K562 (cell line): Measurements from ENCODE around the gene PRSS38.

Source experiments
- BCL6 ChIP-seq: fragments of 250-450 bp; sonication (Bioruptor Pico); IDR thresholded peaks from 2 replicates; pipeline ENCODE4 v1.4.0; 2020
- BHLHE40 ChIP-seq: IDR thresholded peaks from 2 replicates; pipeline ENCODE4 v1.6.1; 2011; ENCODE audit warnings: low read length, improper control_type of control experiment
- CBX8 ChIP-seq: fragments of 200-600 bp; sonication (generic); IDR thresholded peaks from 2 replicates; pipeline ENCODE4 v1.6.1; 2012; ENCODE audit warnings: borderline replicate concordance, mixed run types, low read depth, mild to moderate bottlenecking, moderate library complexity, mixed read lengths, low read length, control low read depth, inconsistent platforms; ENCODE audit not compliant: poor library complexity, severe bottlenecking; ENCODE audit errors: extremely low read depth
- ELF4 ChIP-seq: fragments of 450-650 bp; formaldehyde crosslinking; IDR thresholded peaks from 2 replicates; pipeline ENCODE4 v1.4.0; 2022; ENCODE audit warnings: missing genetic modification characterization
- MAFF ChIP-seq: IDR thresholded peaks from 2 replicates; pipeline ENCODE4 v1.6.1; 2012; ENCODE audit warnings: low read length, improper control_type of control experiment
- ZNF311 ChIP-seq: fragments of 250-450 bp; sonication (Bioruptor Pico); IDR thresholded peaks from 2 replicates; pipeline ENCODE4 v1.4.0; 2020; ENCODE audit warnings: mild to moderate bottlenecking, moderate library complexity
- ZNF644 ChIP-seq: fragments of 200-800 bp; sonication (Bioruptor generic); IDR thresholded peaks from 2 replicates; pipeline ENCODE4 v1.6.1; 2016; ENCODE audit warnings: low read depth, missing genetic modification characterization, missing compliant biosample characterization
- TF ChIP-seq, protein P1 (sequence below), 3 experiments: IDR thresholded peaks in 2 of 3; conservative IDR thresholded peaks in 1 of 3; 2 replicates each; pipeline ENCODE4 v1.5.1; 2011 to 2012; ENCODE audit warnings: low read length in 3 of 3, mild to moderate bottlenecking in 3 of 3, control low read depth in 2 of 3, improper control_type of control experiment in 1 of 3, inconsistent platforms in 1 of 3, low read depth in 1 of 3, mixed read lengths in 1 of 3, moderate library complexity in 1 of 3; ENCODE audit not compliant: insufficient read depth in 2 of 3

DNA sequence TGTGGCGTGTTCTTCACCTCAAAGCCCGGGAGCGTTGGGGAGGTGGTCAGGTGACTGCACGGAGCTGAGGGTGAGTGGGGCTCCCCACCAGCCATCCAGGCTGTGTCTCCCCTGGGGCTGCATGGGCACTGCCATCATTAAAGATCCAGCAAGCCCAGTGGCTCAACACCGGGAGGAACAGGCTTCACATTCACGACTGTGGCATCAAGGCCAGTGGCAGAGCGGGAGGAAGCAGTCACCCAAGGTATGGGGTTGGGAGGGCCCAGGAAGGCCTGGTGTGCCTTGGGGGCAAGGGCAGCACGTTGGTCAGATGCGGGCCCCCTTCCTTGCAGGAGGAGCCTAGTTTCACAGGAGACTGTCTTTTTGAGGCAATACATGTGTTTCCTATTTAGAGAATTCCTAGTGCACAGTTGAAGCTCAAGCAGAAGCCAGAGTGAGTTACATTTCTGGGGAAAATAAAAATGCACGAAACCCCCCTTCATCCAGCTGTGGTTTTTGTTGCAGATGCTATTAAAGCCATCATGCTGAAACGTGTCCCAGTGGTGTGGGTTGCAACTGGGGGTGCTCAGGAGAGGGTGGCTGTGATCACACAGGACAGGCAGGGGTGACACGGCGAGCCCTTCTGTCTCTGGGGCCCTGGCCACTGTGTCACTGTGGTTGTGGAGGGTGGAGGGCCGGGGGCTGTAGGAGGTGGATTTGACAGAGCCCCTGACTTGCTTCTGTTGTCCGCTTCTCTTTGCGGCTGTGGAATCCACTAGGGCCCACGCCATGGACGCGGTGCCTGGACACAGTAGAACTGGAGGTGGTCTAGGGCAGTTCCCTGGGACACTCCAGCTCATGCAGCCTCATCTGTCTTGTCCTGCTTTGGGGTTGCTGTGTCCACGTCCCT is 46.2 kb upstream of the PRSS38 start:
- no peak for TF ChIP-seq ZNF311 (CRISPR knock-in tag)
- no peak for TF ChIP-seq CBX8
- TF ChIP-seq, protein P1, sequence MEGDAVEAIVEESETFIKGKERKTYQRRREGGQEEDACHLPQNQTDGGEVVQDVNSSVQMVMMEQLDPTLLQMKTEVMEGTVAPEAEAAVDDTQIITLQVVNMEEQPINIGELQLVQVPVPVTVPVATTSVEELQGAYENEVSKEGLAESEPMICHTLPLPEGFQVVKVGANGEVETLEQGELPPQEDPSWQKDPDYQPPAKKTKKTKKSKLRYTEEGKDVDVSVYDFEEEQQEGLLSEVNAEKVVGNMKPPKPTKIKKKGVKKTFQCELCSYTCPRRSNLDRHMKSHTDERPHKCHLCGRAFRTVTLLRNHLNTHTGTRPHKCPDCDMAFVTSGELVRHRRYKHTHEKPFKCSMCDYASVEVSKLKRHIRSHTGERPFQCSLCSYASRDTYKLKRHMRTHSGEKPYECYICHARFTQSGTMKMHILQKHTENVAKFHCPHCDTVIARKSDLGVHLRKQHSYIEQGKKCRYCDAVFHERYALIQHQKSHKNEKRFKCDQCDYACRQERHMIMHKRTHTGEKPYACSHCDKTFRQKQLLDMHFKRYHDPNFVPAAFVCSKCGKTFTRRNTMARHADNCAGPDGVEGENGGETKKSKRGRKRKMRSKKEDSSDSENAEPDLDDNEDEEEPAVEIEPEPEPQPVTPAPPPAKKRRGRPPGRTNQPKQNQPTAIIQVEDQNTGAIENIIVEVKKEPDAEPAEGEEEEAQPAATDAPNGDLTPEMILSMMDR (IDR thresholded peaks at IDR 0.05 in 2 of 3, conservative IDR thresholded peaks at IDR 0.05 in 1 of 3; ENCODE audit: insufficient read depth in 2 of 3, low read depth in 1 of 3, low read length in 3 of 3) = no peak
- TF ChIP-seq MAFF = no peak
- no peak for TF ChIP-seq ZNF644 (tag)
- TF ChIP-seq ELF4 (CRISPR knock-in tag) = no peak
- TF ChIP-seq BCL6 (CRISPR knock-in tag) = no peak
- TF ChIP-seq BHLHE40 = no peak
